Tibial artery (tissue), 4 donors: ENCODE measurements around the gene CARS1.
A peak's percentile ranks its signal among the peaks of the same experiment; 100 is the strongest.

Experiments used
- DNase-seq, 2 donors: peaks; one replicate each; pipeline ENCODE4 v3.0.0-alpha.2; 2019
- H3K27ac ChIP-seq, 2 donors: fragments of 200-600 bp; sonication (generic) in 1 of 2; 1 replicate in 1 of 2; 2 replicates in 1 of 2; pipeline ENCODE4 v1.5.1; 2018 to 2019; ENCODE audit warnings: mild to moderate bottlenecking in 1 of 2
- H3K27me3 ChIP-seq, 2 donors: fragments of 200-600 bp; sonication (generic) in 1 of 2; one replicate each; pipeline versions ENCODE4 v1.5.1 to v1.6.0; 2016 to 2019
- H3K36me3 ChIP-seq, 3 donors: fragments of 200-600 bp; sonication (generic) in 2 of 3; one replicate each; pipeline ENCODE4 v1.5.1; 2016 to 2019; ENCODE audit warnings: mild to moderate bottlenecking in 2 of 3
- H3K4me1 ChIP-seq, 4 donors: fragments of 200-600 bp; sonication (generic) in 2 of 4; 1 replicate in 3 of 4; 2 replicates in 1 of 4; pipeline ENCODE4 v1.5.1; 2016 to 2019
- H3K4me3 ChIP-seq, 2 donors: fragments of 200-600 bp; sonication (generic) in 1 of 2; 1 replicate in 1 of 2; 2 replicates in 1 of 2; pipeline ENCODE4 v1.5.1; 2018 to 2019; ENCODE audit warnings: mild to moderate bottlenecking in 2 of 2
- H3K9me3 ChIP-seq, 3 donors: fragments of 200-600 bp; sonication (generic) in 1 of 3; one replicate each; pipeline ENCODE4 v1.5.1; 2016 to 2019
- CTCF ChIP-seq, 2 experiments: fragments of 200-600 bp in 1 of 2; fragments of 450-650 bp in 1 of 2; IDR thresholded peaks; one replicate each; pipeline ENCODE4 v1.5.1; 2017 to 2019; ENCODE audit warnings: antibody characterized with exemption in 2 of 2, mild to moderate bottlenecking in 1 of 2, moderate library complexity in 1 of 2
- intact Hi-C: fragments of 100-400 bp; cut with DNase I; formaldehyde crosslinking; loops from one replicate; pipeline ENCODE4 v1.15.0; 2023; ENCODE audit warnings: low total_unique reads

The CARS1 gene

GRCh38 chr11:3043315-3043871, 13.8 kb downstream of the CARS1 start:
- peaks cover 10 to 64% (median 37%) of the 10 kb centered on the region in 3 donors for H3K36me3 ChIP-seq
- peak overlapping the region; percentile 78 to 85 for H3K27ac ChIP-seq
- no peak overlapping the region for H3K4me3 ChIP-seq
- peak; percentile 88 to 97 for DNase-seq
- TF ChIP-seq CTCF (IDR thresholded peaks at IDR 0.05): no peak
- H3K9me3 ChIP-seq: no peaks in the 10 kb centered on the region
- H3K4me1 ChIP-seq: peaks cover 0 to 31% (median 23%) of the 10 kb centered on the region in 4 donors
- intact Hi-C loops: no loop called here
- no peaks in the 10 kb centered on the region for H3K27me3 ChIP-seq

- H3K27ac ChIP-seq: peak overlapping the region; percentile 78 to 85
- peak in 1 of 2 donors; percentile 86 for DNase-seq
- no peak for TF ChIP-seq CTCF (IDR thresholded peaks at IDR 0.05)
- H3K36me3 ChIP-seq: peaks cover 17 to 71% (median 44%) of the 10 kb centered on the region in 3 donors
- peaks cover 0 to 31% (median 23%) of the 10 kb centered on the region in 4 donors for H3K4me1 ChIP-seq
- H3K9me3 ChIP-seq: no peaks in the 10 kb centered on the region
- H3K4me3 ChIP-seq: no peak overlapping the region
- intact Hi-C loops: no loop called here
- H3K27me3 ChIP-seq: no peaks in the 10 kb centered on the region
These were observed 14.5 kb downstream of the CARS1 start for GRCh38 chr11:3042496-3043314.

- peaks cover 23 to 74% (median 47%) of the 10 kb centered on the region in 3 donors for H3K36me3 ChIP-seq
- H3K9me3 ChIP-seq: no peaks in the 10 kb centered on the region
- DNase-seq: no peak
- no peak for TF ChIP-seq CTCF (IDR thresholded peaks at IDR 0.05)
- peaks cover 0 to 31% (median 23%) of the 10 kb centered on the region in 4 donors for H3K4me1 ChIP-seq
- intact Hi-C loops: no loop called here
- H3K4me3 ChIP-seq: no peak overlapping the region
- H3K27me3 ChIP-seq: no peaks in the 10 kb centered on the region
- peak overlapping the region in 1 of 2 donors; percentile 85 for H3K27ac ChIP-seq
These were observed 15.4 kb downstream of the CARS1 start for GRCh38 chr11:3041699-3042441.

- intact Hi-C loops: no loop called here
- H3K27me3 ChIP-seq: no peaks in the 10 kb centered on the region
- H3K27ac ChIP-seq: no peak overlapping the region
- H3K36me3 ChIP-seq: peaks cover 33 to 77% (median 53%) of the 10 kb centered on the region in 3 donors
- H3K4me3 ChIP-seq: no peak overlapping the region
- no peak for TF ChIP-seq CTCF (IDR thresholded peaks at IDR 0.05)
- DNase-seq: no peak
- H3K4me1 ChIP-seq: peaks cover 0 to 31% (median 23%) of the 10 kb centered on the region in 4 donors
- H3K9me3 ChIP-seq: no peaks in the 10 kb centered on the region
These were observed 16.3 kb downstream of the CARS1 start for GRCh38 chr11:3040881-3041280.

- H3K9me3 ChIP-seq: no peaks in the 10 kb centered on the region
- H3K4me3 ChIP-seq: no peak overlapping the region
- TF ChIP-seq CTCF (IDR thresholded peaks at IDR 0.05): no peak
- no peaks in the 10 kb centered on the region for H3K27me3 ChIP-seq
- no peak for DNase-seq
- intact Hi-C loops: loop anchor here (2.0 to 5.0 kb wide), 2 partner anchors 55 to 184 kb away; no protein-coding TSS in a partner anchor
- no peak overlapping the region for H3K27ac ChIP-seq
- H3K36me3 ChIP-seq: peaks cover 44 to 87% (median 66%) of the 10 kb centered on the region in 3 donors
- peaks cover 0 to 12% (median 6%) of the 10 kb centered on the region in 4 donors for H3K4me1 ChIP-seq
These were observed 19.3 kb downstream of the CARS1 start for GRCh38 chr11:3037945-3038271.
